Activated T-helper 1 cell treated with Interleukin-2 at 50 U/mL for 16 hours (primary cell): Measurements from ENCODE around the gene UBE2D2.
"Not testable (repeated sequence)": the region's sequence is repeated elsewhere in the genome, so short reads cannot be mapped to it uniquely, and the experiment has no call there.

Experiments
- DNase-seq: peaks from one replicate; pipeline ENCODE4 v3.0.0-alpha.2; 2020; ENCODE audit warnings: low read depth

Gene UBE2D2

DNA sequence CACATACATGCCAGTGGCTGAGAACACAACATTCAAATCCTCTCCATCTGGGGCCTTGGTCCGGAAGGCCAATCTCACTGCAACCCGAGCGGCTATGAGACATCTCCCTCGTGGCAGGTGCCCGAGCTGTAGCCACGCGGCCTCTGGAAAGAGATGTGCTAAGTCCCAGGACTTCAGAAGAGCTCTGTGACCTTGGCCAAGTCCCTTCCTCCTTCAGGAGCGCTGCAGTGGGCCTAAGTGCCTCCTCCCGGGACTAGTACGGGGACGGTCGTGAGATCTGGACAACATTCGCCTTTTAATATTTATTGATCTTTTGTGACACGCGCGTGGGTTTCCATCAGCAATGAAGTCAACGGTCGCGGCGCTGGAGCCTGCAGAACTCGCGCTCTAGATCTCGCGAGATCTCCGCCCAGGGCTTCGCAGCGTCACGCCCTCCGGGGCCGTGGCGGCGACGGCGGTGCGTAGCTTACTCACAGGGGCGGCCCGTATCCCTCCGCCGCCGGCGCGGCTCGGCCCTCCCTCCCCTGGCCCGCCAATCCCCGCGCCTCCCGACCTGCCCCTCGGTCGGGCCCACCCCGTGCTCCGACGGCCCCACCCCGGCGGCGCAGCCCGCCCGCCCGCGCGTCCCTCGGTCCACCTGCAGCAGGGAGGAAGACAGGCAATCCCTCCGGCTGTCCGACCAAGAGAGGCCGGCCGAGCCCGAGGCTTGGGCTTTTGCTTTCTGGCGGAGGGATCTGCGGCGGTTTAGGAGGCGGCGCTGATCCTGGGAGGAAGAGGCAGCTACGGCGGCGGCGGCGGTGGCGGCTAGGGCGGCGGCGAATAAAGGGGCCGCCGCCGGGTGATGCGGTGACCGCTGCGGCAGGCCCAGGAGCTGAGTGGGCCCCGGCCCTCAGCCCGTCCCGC is at the start of gene UBE2D2:
UBE2D2 (plus strand) TSS at position 588 of the 903 bp plus-strand sequence. CDS start 453 bp downstream, outside the sequence.
- DNase-seq: peak; percentile 97

DNA sequence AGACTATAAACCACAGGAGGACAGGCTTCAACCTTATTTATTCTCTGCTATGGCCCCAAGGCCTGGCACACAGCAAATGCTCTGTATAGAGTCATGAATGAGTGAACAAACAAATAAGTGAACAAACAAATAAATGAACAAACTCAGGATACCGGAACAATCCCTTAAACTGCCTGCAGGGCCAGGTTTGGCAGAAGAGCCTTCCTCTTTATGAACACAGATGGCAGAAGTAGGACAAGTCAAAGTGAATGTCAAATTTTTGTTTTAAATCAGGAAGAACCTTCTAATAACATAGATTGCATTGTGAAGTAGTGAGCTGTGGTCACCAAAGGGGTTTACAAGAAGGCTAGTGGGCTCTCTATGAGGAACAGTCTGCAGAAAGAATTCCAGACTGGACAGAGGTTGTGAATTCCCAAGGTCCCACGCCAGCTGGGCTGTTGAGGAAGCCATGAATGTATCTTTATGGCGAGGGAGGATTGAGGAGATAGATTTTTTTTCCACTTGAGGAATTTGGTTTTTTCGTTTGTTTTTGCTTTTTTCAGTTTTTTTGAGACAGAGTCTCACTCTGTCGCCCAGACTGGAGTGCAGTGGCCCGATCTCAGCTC is 48.3 kb upstream of the UBE2D2 start:
- DNase-seq: no peak

DNA sequence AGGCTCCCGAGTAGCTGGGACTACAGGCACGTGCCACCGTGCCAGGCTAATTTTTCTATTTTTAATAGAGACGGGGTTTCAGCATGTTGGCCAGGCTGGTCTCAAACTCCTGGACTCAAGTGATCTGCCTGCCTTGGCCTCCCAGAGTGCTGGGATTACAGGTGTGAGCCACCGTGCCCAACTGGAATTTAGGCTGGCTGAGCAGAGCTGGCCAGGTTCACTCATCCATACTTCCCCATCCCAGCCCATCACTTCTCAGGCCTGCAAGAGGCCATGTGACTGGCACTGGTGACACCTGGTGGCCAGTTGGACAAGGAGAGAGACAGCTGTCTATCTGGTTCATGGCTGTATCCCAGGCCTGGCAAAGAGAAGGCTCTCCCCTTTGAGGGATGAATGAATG is 47.7 kb upstream of the UBE2D2 start:
- DNase-seq: peak; percentile 65

DNA sequence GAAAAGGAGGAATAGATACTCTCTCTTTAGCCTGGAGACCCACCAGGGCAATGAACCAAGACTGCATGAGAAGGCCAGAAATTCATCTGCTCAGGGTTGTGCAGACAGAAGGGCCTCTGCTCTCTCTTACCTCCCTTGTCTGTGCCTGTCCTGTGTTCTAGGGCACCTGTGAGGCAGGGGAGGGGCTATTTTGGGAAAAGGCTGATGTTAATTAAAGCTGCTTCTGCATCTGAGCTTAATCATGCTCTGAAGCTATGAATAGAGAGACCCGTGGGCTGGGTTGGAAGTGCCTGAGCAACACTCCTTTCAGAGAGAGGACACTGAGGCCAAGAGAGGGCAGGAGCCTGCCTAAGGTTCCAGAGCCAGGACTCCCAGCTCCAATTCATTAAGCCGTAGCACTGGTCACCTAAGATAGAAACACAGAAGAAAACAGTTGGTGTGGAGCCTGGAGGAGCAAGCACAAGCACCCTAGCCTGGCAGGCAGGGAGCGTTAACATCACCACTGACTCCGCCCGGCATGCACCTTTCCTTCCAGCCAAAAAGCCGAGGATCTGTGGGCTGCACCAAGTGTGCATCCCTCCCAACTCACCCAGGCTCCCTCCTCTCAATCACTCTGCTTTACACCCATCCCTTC is 47.2 kb upstream of the UBE2D2 start:
- no peak for DNase-seq

DNA sequence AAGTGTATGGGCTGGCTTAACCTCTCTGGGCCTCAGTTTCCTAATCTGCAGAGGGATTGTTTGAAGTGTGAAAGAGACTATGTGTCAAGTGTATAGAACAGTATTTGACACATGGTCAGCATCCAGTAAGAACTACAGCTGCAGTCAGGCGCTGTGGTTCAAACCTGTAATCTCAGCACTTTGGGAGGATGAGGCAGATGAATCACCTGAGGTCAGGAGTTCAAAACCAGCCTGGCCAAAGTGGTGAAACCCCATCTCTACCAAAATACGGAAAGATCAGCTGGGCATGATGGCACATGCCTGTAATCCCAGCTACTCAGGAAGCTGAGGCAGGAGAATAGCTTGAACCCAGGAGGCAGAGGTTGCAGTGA is 46.7 kb upstream of the UBE2D2 start:
- DNase-seq: no peak

DNA sequence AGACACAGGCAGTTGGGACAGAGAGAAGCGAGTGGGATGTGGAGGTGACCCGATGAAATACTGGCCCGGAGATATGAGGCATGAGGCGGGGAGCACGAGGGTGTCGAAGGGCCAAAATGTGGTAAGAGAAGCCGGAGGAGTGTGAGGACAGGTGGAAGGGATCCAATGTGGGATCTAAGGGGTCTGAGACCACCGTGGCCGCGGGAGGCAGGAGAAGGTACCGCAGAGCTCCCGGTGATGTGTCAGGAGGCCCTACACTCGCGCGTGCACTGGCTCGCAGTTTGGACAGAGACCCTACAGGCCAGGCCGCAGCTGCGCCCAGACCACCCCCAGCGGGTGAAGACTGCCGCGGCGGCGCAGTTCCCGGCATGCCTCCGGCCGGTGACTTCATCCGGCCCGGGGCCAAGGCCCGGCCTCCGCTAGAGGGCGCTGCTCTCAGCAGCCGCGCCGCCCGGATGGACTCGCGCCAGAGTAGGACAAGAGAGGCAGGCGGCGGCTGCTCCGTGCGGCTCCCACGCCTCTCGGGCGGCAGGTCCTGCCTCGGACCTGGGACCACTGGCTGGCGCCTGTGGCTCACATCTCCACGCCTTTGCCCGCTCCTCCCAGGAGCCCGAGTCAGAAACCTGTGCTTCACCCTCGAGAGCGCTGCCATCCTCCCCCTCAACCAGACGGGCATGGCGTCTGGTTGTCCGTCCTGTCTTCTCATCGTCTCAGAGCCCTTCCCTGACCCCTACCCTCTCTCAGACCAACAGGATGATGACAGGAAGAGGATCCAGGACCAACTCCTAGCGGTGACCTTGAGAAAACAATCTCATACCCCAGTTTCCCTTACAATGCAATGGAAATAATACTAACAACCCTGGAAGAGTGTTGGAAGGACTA is 43.2 kb upstream of the UBE2D2 start:
- DNase-seq: peak; percentile 84

DNA sequence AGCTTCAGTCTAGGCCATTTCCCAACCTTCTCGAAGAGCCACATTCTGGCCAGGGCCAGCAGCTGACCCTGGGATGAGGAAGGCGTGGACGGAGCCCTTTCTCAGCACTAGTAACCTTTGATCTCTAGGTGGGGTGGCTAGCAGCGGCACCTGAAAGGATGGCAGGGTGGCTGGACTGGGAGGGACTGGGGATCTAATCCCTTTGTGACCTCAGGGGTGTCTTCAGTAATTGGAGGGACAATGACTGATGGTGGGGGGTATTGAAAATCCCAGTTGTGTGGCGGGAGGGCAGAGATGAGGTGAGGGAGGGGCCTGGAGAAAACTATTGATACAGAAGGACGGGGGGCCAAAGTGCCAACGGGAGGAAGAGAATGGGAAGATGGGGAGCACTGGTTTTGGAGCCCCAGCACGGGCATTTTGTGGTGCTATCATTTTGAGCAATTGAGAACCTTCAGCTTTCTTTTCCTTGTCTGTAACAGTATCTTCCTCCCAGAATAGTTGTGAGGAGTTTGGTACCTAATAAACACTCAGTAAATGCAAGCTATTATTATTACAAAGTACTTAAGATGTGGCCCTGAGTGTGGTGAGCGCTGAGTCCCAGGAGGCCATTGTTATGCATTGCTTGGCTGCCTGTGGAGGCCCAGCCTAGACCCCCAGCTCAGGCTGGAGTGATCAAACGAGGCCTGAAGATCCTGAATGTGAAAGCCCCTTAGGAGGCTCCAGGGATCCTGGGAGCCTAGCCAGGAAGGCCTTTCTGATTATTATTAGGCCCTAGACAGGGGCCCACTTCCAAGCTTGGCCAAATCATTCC is 37.3 kb upstream of the UBE2D2 start:
- no peak for DNase-seq

DNA sequence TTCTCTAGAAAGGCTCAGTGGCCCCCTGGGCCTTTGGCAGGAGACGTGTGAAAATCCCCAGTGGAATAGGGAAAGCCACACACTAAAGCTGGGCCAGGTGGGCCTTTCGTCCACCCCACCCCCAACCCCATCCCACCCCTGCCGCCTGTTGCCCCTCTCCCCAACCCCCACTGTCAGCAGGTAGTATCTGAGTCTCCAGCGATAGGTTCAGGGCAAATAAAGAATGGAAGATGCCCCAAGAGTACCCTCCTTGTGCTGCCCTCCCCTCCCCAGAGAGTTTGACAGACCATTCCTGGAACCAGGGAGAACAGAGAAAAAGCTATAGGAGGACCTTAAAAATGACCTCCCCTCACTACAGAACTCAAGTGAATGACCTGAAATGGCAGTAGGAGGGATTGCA is 36.7 kb upstream of the UBE2D2 start:
- DNase-seq: no peak

DNA sequence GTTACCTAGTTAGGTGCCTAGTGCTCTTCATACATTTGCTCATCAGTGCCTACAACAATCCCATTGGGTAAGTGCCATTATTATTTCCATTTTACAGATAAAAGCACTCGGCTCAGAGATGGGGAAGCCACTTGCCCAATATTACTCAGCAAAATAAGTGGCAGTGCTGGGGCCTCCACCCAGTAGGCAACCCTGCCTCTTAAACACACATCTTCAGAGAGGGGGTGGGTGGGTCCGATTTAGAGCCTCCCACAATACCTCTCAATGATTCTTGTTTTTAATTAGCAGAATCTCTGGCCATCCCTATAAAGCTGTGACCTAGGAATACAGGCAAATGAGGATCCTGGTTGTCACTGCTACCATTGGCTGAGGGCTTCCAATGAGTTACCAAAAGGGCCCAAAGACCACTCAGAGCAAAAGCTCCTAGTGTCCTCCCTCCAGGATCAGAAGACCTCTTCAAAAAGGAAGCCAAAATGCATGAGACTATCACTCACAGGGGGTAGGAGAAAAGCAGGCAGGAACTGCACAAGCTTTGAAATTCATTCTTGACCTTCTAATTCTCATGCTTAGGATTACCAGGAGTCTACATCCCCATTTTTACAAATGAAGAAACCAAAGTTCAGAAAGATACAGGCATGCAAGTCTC is 36.1 kb upstream of the UBE2D2 start:
- no peak for DNase-seq

DNA sequence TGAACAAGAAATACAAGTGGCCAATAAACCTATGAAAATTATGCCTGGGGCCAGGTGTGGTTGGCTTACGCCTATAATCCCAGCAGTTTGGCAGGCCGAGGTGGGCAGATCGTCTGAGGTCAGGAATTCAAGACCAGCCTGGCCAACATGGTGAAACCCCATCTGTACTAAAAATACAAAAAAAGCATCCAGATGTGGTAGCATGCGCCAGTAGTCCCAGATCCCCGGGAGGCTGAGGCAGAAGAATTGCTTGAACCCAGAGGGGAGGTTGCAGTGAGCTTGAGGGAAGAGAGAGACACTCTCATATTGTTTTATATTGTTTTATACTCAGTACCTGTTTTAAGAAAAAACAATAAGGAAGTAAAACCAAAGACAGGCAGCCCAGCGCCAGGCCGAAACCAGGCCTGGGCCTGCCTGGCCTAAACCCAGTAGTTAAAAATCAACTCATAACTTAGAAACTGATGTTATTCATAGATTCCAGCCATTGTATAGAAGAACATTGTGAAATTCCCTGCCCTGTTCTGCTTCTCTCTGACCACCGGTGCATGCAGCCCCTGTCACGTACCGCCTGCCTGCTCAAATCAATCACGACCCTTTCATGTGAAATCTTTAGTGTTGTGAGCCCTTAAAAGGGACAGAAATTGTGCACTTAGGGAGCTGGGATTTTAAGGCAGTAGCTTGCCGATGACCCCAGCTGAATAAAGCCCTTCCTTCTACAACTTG is 35.4 kb upstream of the UBE2D2 start:
- not testable (repeated sequence) for DNase-seq

DNA sequence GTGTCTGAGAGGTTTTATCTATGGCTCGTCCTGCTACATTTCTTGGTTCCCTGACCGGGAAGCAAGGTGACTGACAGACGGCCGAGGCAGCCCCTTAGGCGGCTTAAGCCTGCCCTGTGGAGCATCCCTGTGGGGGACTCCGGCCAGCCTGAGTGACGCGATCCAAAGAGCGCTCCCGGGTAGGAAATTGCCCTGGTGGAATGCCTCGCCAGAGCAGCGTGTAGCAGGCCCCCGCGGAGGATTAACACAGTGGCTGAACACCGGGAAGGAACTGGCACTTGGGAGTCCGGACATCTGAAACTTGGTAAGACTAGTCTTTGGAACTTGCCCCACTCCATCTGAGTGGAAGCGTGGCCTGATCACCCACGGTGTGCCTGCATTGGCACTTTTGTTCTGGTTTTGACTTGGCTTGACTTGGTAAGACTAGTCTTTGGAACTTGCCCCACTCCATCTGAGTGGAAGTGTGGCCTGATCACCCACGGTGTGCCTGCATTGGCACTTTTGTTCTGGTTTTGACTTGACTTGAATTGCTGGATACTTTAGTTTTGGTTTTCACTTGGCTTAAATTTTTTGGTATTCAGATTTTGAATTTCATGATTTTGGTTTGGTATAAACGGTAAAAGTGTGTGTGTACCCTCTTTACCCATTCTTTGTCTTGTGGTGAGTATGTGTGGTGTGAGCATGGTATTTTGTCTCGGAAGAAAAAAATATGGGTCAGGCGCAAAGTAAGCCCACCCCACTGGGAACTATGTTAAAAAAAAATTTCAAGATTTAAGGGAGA is 34.6 kb upstream of the UBE2D2 start:
- DNase-seq: not testable (repeated sequence)

DNA sequence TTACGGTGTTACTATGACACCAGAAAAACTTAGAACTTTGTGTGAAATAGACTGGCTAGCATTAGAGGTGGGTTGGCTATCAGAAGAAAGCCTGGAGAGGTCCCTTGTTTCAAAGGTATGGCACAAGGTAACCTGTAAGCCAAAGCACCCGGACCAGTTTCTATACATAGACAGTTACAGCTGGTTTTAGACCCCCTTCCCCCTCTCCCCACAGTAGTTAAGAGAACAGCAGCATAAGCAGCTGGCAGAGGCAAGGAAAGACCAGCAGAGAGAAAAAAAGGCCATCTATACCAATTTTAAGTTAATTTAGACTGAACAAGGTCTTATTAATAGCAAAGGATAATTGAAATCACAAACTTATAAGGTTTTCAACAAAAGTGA is 34.1 kb upstream of the UBE2D2 start:
- DNase-seq: not testable (repeated sequence)

DNA sequence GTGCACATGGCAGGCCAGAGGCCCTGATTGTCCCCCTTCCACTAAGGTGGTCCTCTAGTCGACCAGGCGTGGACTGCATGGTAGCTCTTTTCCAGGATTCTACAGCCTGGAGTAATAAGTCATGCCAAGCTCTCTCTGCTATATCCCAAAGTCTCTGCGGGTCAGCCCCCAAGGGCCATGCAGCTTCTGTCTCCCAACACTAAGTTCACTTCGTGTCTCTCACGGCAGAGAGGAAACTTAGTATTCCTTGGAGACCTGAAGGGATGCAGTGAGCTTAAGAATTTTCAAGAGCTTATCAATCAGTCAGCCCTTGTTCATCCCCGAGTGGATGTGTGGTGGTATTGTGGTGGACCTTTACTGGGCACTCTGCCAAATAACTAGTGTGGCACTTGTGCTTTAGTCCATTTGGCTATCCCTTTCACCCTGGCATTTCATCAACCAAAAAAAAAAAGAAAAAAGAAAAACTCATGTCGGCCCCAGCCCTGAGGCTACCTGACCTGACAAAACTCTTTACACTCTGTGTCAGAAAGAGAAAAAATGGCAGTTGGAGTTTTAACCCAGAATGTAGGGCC is 33.2 kb upstream of the UBE2D2 start:
- not testable (repeated sequence) for DNase-seq

DNA sequence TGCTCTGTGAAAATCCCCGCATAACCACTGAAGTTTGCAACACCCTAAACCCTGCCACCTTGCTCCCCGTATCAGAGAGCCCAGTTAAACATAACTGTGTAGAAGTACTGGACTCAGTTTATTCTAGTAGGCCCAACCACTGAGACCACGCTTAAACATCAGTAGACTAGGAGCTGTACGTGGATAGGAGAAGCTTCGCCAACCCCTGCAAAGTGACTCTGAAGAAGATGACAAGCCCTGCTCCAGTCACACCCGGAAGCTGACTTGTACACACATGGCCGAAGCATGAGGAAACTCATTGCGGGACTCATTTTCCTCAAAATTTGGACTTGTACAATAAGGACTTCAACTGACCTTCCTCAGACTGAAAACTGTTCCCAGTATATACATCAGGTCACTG is 32.4 kb upstream of the UBE2D2 start:
- DNase-seq: not testable (repeated sequence)

DNA sequence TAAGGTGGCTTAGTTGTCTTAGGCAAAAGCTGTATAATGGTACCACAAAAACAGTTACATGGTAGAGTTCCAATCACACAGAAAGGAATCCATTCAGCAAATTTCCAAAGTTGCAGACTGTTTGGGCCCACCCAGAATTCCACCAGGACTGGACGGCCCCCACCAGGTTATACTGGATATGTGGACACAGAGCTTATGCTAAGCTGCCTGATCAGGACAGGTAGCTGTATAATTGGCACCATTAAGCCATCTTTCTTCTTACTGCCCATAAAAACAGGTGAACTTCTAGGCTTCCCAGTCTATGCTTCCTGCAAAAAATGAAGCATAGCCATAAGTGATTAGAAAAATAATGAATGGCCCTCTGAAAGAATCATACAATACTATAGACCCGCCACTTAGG is 31.1 kb upstream of the UBE2D2 start:
- not testable (repeated sequence) for DNase-seq

DNA sequence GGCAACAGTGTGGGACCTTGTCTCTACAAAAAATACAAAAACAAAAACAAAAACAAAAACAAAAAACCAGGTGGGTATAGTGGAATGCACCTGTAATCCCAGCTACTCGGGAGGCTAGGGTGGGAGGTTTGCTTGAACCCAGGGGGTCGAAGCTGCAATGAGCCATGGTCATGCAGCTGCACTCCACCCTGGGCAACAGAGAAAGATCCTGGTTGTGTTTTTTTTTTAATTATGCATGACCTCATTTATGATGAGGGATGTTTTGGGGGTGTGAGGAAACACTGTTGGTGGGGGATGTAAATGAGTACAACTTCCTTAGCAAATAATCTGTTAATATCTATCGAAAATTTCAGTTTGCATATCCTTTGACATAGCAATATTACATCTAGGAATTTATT is 29.4 kb upstream of the UBE2D2 start:
- DNase-seq: no peak

DNA sequence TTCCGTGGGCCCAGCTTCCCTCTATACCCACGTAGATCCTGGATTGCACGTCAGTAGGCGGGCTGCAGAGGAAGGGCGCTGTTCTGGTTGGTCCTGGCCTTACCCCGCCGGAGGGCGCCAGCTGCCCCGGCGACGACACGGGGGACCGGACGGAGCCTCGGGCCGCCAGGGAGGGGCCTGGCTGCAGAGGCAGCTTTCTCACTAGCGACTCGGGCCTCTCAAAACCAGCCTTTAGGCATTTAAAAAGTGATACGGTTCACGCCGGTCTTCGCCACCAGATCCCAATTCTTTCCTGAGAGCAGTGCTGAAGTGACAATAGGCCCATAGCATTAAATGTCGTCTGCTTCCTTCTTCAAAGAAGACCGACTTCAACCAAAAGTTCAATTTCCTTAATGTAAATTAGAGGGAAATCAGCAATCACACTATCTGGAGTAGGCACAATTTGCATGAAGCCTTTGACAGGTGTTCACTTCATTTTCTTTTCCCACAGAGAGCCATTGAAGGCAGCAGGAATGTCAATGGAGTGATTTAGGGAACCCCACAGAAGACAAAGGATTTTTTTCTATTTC is 17.6 kb upstream of the UBE2D2 start:
- DNase-seq: peak; percentile 20

DNA sequence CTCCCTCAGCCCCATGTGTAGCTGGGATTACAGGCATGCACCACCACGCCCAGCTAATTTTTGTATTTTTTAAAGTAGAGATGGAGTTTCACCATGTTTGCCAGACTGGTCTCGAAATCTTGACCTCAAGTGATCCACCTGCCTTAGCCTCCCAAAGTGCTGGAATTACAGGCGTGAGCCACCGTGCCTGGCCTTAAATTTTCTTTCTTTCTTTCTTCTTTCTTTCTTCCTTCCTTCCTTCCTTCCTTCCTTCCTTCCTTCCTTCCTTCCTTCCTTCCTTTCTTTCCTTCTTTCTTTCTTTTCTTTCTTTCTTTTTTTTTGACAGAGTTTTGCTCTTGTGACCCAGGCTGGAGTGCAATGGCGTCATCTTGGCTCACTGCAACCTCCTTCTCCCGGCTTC is 14.5 kb upstream of the UBE2D2 start:
- not testable (repeated sequence) for DNase-seq
